ENCODE results near the gene THAP3.

Gene THAP3

DNA sequence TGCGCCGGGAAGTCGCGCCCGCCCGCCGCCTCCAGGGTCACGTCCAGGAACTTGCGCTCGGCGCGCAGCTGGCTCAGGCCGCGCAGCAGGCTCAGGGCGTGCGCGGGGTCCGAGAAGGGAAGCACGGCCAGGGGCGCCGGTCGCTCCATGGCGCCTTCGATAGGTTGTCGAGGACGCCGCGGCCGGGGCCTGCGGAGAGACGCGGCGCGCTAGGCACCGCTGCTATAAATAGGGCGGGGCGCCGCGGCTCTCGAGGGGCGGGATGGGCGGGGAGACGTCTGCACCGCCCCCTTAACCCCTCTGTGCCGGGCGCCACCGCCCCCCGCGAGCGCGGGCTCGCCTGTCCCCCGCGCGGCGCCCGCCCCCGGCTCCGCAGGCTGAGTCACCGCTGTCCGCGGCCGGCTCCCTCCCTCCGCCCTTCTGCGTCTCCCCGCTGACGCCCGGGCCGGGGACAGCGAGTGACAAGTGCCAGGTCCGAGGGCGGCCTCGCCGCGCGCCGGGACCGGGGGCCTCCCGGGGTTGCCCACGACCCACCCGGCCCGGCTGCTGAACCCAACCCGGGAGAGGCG, 21.9 kb upstream of the THAP3 start, which contains the start of gene KLHL21:
KLHL21 (minus strand) TSS at position 201 of the 569 bp plus-strand sequence; CDS start at position 149, 52 bp downstream.
- no peaks in the 10 kb centered on the region for H3K9me3 Mint-ChIP-seq
- H3K27me3 Mint-ChIP-seq (ENCODE audit: low read depth), result no peaks in the 10 kb centered on the region
- H3K27ac Mint-ChIP-seq, result peak within 1 kb of the TSS; percentile 99 to 100 (median 100)
- peaks cover 41% of the 10 kb centered on the region for H3K4me1 Mint-ChIP-seq
- H3K36me3 Mint-ChIP-seq (ENCODE audit: low read depth), result peaks cover 3% of the 10 kb centered on the region
- peak within 1 kb of the TSS; percentile 92 to 98 (median 98) for H3K4me3 Mint-ChIP-seq
- TF ChIP-seq, protein P1, sequence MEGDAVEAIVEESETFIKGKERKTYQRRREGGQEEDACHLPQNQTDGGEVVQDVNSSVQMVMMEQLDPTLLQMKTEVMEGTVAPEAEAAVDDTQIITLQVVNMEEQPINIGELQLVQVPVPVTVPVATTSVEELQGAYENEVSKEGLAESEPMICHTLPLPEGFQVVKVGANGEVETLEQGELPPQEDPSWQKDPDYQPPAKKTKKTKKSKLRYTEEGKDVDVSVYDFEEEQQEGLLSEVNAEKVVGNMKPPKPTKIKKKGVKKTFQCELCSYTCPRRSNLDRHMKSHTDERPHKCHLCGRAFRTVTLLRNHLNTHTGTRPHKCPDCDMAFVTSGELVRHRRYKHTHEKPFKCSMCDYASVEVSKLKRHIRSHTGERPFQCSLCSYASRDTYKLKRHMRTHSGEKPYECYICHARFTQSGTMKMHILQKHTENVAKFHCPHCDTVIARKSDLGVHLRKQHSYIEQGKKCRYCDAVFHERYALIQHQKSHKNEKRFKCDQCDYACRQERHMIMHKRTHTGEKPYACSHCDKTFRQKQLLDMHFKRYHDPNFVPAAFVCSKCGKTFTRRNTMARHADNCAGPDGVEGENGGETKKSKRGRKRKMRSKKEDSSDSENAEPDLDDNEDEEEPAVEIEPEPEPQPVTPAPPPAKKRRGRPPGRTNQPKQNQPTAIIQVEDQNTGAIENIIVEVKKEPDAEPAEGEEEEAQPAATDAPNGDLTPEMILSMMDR (IDR thresholded peaks at IDR 0.05; ENCODE audit: unreplicated experiment in 3 of 3), result no peak

DNA sequence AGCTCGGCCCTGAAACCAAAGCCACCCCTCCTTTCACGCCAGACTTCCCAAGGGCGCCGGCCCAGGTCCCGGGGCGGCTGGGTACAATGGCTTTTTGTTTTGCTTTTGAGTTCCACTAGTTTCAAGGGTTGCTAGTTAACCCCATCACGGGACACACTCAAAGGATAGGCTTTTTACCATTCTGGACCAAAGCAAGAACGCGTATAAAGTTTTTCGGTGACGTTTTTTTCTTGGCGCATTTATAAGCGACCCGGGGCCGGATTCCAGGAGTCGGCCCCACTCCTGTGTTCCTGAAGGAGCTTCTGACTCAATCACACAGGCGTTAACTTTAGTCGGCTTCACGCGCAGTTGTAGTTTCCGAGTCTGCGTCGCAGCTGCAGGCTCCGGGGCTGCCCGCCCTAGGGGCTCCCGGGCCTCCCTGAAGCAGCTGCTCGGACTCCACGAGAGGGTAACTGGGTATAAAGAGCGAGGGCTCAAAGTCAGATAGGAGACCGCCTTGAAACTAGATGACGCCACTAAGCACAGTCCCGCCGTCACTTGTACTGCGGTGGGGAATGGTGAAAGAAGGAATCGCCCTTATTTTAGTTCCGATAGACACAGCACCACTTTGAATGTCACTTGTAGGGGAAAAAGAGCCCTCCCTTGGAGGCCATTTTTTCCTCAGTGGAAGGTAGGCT, 21.3 kb upstream of the THAP3 start:
- Mint-ChIP-seq H3K4me1 (peaks cover 43% of the 10 kb centered on the region), H3K27ac (peak overlapping the region; percentile 99 to 100 (median 100)), H3K9me3 (no peaks in the 10 kb centered on the region)

DNA sequence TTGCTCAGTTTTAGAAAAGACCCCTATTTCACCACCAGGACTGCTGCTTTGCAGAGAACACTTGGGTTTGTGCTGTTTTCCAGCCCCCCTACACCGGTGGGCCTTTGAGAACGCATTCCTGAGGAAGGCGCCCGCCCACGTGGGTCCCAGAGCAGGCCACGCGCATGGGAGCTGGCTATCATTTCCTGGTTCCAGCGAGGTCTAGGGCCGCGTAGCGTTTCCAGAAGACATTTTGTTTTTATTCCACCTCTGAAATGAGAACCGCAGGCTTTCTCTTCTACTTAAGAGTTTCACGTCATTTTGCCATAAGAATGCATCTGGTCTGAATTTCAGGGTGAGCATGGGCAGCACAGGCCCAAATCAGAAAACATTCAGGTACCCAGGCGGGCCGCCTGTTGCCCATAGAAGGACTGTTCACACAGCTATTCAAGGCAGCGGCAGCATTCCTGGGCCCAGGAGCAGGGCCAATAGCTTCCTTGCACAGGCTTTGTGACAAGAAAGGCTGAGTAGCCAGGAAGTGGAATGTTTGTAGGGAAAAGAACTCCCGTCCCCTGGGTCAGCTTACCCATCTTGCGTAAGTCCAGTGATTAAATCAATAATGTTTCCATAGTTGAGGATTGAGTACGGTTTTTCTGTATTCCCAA, 20.6 kb upstream of the THAP3 start:
- TF ChIP-seq, protein P1 (IDR thresholded peaks at IDR 0.05; ENCODE audit: unreplicated experiment in 3 of 3), result peak in 1 of 3 experiments; percentile 13
- Mint-ChIP-seq H3K27me3 (ENCODE audit: low read depth) (no peaks in the 10 kb centered on the region), H3K27ac (peak overlapping the region; percentile 99 to 100 (median 100)), H3K36me3 (ENCODE audit: low read depth) (no peaks in the 10 kb centered on the region), H3K9me3 (no peaks in the 10 kb centered on the region), H3K4me1 (peaks cover 42% of the 10 kb centered on the region), H3K4me3 (peak overlapping the region; percentile 80 to 87 (median 84))

More for the DNA sequence above, 21.3 kb upstream of the THAP3 start:
- TF ChIP-seq, protein P1 (IDR thresholded peaks at IDR 0.05; ENCODE audit: unreplicated experiment in 3 of 3), result no peak
- Mint-ChIP-seq H3K27me3 (ENCODE audit: low read depth) (no peaks in the 10 kb centered on the region), H3K36me3 (ENCODE audit: low read depth) (no peaks in the 10 kb centered on the region), H3K4me3 (peak overlapping the region; percentile 80 to 87 (median 84))

DNA sequence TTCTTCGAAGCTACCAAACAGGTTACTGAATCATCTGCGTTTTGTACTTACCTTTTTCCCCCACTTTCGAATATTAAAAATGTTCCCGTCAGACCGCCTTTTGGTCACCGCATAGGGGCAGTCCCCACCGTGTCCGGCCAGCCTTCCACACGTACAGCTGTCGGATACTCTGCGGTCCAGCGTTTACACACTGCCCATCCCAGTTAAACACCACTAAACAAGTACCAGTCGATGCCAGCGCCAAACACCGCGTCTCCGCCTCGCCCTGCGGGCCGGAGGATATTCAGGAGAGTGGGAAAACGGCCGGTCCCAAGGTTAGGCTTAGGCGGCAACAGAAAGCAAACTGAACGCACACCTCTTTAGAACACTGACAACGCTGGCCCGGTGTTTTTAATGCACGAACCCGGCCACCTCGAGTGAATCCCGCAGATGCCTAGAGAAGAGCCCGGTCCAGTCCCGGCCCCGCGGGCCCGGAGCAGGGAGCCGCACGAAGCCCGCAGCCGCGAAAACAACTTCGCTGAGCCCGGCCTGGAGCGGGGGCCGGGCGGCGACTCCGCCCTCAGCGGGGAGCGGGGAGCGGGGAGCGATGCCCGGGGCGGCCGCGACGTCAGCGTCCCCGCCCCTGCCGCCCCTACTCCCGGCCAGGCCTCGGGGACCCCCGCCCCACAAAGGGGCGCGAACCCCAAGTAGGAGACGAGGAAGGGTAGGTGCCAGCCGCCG, 11.9 kb upstream of the THAP3 start:
- Mint-ChIP-seq H3K4me3 (peak overlapping the region; percentile 91 to 98 (median 93)), H3K36me3 (ENCODE audit: low read depth) (peaks cover 4% of the 10 kb centered on the region), H3K27ac (peak overlapping the region; percentile 86 to 96 (median 95))

DNA sequence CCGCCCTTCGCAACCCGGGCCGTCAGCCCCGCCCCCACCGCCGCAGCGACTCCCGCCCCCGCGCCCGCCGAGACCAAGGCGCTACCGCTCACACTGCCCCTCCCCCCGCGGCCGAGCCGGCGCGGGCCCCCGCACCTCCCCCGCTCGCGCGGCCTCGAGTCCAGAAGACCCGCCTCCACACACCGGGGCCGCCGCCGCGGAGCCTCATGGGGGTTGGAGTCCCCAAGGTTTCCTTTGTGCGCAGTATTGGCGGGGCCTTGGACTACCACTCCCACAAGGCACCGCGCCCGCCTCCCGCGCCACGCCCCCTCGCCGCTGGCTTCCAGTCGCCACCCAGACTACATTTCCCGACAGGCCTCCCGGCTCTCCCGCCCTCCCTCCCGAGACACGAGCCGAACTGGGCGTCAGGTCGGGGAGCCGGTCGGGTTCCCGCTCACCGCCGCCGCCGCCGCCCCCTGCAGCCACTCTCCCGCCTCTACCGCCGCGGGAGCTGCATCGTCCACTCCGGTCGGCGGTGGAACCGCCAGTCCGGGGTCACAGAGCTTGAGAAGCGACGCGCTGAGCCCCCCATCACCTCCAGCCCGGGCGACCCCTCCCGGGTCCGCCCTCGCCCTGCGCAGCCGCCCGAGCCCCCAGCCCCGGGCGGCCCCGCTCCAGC, 11.2 kb upstream of the THAP3 start, which contains the start of gene PHF13:
PHF13 (plus strand) TSS at position 371 of the 658 bp plus-strand sequence. CDS start 336 bp downstream, outside the sequence.
- peak within 1 kb of the TSS; percentile 91 to 98 (median 93) for H3K4me3 Mint-ChIP-seq
- peak within 1 kb of the TSS; percentile 86 to 96 (median 95) for H3K27ac Mint-ChIP-seq
- H3K4me1 Mint-ChIP-seq, result peaks cover 32% of the 10 kb centered on the region

More for the DNA sequence above, 11.9 kb upstream of the THAP3 start:
- Mint-ChIP-seq H3K4me1 (peaks cover 33% of the 10 kb centered on the region), H3K9me3 (no peaks in the 10 kb centered on the region), H3K27me3 (ENCODE audit: low read depth) (no peaks in the 10 kb centered on the region)
- TF ChIP-seq, protein P1 (IDR thresholded peaks at IDR 0.05; ENCODE audit: unreplicated experiment in 3 of 3), result no peak

More for the DNA sequence above, 11.2 kb upstream of the THAP3 start, which contains the start of gene PHF13:
- TF ChIP-seq, protein P1 (IDR thresholded peaks at IDR 0.05; ENCODE audit: unreplicated experiment in 3 of 3), result no peak
- peaks cover 5% of the 10 kb centered on the region for H3K36me3 Mint-ChIP-seq (ENCODE audit: low read depth)
- H3K27me3 Mint-ChIP-seq (ENCODE audit: low read depth), result no peaks in the 10 kb centered on the region
- no peaks in the 10 kb centered on the region for H3K9me3 Mint-ChIP-seq
